ENCODE data around the gene RTBDN.

GRCh38 chr19:12793290-12794195, 40.8 kb downstream of the RTBDN start:
- TF ChIP-seq CTCF (IDR thresholded peaks at IDR 0.05; ENCODE audit: low read depth, low read length, poor library complexity, severe bottlenecking) (no peak), EZH2phosphoT487 (IDR thresholded peaks at IDR 0.05; ENCODE audit: borderline replicate concordance, low read length) (no peak)
